Loucy (cell line): Measurements from ENCODE around the gene IFITM1.

Experiments
- H2AFZ ChIP-seq: fragments of 200-600 bp; sonication (generic); 2 replicates; pipeline ENCODE4 v1.6.0; 2016; ENCODE audit warnings: antibody characterized with exemption, mild to moderate bottlenecking, low read length, moderate library complexity
- H3F3A ChIP-seq: fragments of 200-600 bp; 2 replicates; pipeline ENCODE4 v1.6.0; 2016; ENCODE audit warnings: antibody characterized with exemption, low read depth, mild to moderate bottlenecking
- H3K27me3 ChIP-seq: fragments of 200-600 bp; sonication (generic); 2 replicates; pipeline ENCODE4 v1.6.1; 2014; ENCODE audit warnings: low read length, mild to moderate bottlenecking; ENCODE audit not compliant: insufficient read depth, poor library complexity, severe bottlenecking
- H3K36me3 ChIP-seq: fragments of 200-600 bp; sonication (generic); 2 replicates; pipeline ENCODE4 v1.6.1; 2016; ENCODE audit warnings: low read length; ENCODE audit not compliant: insufficient read depth
- H3K4me1 ChIP-seq: fragments of 200-600 bp; sonication (generic); 2 replicates; pipeline ENCODE4 v1.5.1; 2014; ENCODE audit warnings: low read length, mild to moderate bottlenecking; ENCODE audit not compliant: insufficient read depth, poor library complexity, severe bottlenecking
- H3K4me2 ChIP-seq: fragments of 200-600 bp; sonication (generic); 2 replicates; pipeline ENCODE4 v1.6.0; 2014; ENCODE audit warnings: antibody characterized with exemption, low read length, low read depth, mild to moderate bottlenecking; ENCODE audit not compliant: poor library complexity, severe bottlenecking
- H3K4me3 ChIP-seq: fragments of 200-600 bp; sonication (generic); 2 replicates; pipeline ENCODE4 v1.5.1; 2014; ENCODE audit warnings: low read length, mild to moderate bottlenecking, mixed read lengths; ENCODE audit not compliant: poor library complexity, severe bottlenecking
- H3K79me2 ChIP-seq: fragments of 200-600 bp; sonication (generic); 2 replicates; pipeline ENCODE4 v1.6.1; 2014; ENCODE audit warnings: low read length; ENCODE audit not compliant: insufficient read depth
- H3K9ac ChIP-seq: fragments of 200-600 bp; sonication (generic); 2 replicates; pipeline ENCODE4 v1.6.0; 2014; ENCODE audit warnings: mild to moderate bottlenecking, low read depth, low read length, moderate library complexity; ENCODE audit not compliant: poor library complexity, severe bottlenecking
- H3K9me2 ChIP-seq: fragments of 200-600 bp; sonication (generic); replicated peaks from 2 replicates; pipeline ENCODE4 v1.6.1; 2016; ENCODE audit warnings: low read depth, low read length, mixed read lengths
- H3K9me3 ChIP-seq: fragments of 200-600 bp; sonication (generic); 2 replicates; pipeline ENCODE4 v1.6.1; 2014; ENCODE audit warnings: mild to moderate bottlenecking, antibody characterized with exemption, low read length, low read depth; ENCODE audit not compliant: insufficient read depth
- H4K20me1 ChIP-seq: fragments of 200-600 bp; sonication (generic); 2 replicates; pipeline ENCODE4 v1.6.0; 2014; ENCODE audit warnings: antibody characterized with exemption, low read length, mild to moderate bottlenecking; ENCODE audit not compliant: insufficient read depth, poor library complexity, severe bottlenecking
- EZH2phosphoT487 ChIP-seq: fragments of 200-600 bp; IDR thresholded peaks from 2 replicates; pipeline ENCODE4 v1.6.1; 2018; ENCODE audit warnings: antibody characterized with exemption, mild to moderate bottlenecking, moderate library complexity, borderline replicate concordance
- TF ChIP-seq, protein P1 (sequence below): fragments of 200-600 bp; sonication (generic); conservative IDR thresholded peaks from 2 replicates; pipeline ENCODE4 v1.5.1; 2014; ENCODE audit warnings: mild to moderate bottlenecking, antibody characterized with exemption, low read length

Gene IFITM1

DNA sequence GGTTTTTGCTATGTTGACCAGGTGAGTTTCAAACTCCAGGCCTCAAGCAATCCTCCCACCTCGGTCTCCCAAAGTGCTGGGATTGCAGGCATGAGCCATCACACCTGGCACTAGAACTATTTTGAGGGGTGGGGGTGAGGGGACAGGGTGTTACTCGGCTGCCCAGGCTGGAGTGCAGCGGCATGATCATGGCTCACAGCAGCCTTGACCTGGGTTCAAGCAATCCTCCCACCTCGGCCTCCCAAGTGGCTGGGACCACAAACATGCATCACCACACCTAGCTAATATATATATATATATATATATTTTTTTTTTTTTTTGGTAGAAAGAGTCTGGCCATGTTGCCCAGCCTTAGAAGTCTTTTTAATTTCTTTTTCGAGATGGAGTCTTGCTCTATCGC, 23.9 kb downstream of the IFITM1 start:
- no peak overlapping the region for H3K9ac ChIP-seq
- H3K4me2 ChIP-seq, result no peak overlapping the region
- TF ChIP-seq, protein P1, sequence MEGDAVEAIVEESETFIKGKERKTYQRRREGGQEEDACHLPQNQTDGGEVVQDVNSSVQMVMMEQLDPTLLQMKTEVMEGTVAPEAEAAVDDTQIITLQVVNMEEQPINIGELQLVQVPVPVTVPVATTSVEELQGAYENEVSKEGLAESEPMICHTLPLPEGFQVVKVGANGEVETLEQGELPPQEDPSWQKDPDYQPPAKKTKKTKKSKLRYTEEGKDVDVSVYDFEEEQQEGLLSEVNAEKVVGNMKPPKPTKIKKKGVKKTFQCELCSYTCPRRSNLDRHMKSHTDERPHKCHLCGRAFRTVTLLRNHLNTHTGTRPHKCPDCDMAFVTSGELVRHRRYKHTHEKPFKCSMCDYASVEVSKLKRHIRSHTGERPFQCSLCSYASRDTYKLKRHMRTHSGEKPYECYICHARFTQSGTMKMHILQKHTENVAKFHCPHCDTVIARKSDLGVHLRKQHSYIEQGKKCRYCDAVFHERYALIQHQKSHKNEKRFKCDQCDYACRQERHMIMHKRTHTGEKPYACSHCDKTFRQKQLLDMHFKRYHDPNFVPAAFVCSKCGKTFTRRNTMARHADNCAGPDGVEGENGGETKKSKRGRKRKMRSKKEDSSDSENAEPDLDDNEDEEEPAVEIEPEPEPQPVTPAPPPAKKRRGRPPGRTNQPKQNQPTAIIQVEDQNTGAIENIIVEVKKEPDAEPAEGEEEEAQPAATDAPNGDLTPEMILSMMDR, result no peak
- H3K9me3 ChIP-seq, result no peaks in the 10 kb centered on the region
- peaks cover 14% of the 10 kb centered on the region; the same call in 1 of the 2 replicates for H3F3A ChIP-seq
- peaks cover 34% of the 10 kb centered on the region for H3K79me2 ChIP-seq
- no peaks in the 10 kb centered on the region for H4K20me1 ChIP-seq
- no peaks in the 10 kb centered on the region for H3K36me3 ChIP-seq
- no peak overlapping the region for H2AFZ ChIP-seq
- H3K27me3 ChIP-seq, result no peaks in the 10 kb centered on the region
- H3K4me1 ChIP-seq, result peaks cover 74% of the 10 kb centered on the region
- no peak overlapping the region for H3K4me3 ChIP-seq
- no peaks in the 10 kb centered on the region for H3K9me2 ChIP-seq

DNA sequence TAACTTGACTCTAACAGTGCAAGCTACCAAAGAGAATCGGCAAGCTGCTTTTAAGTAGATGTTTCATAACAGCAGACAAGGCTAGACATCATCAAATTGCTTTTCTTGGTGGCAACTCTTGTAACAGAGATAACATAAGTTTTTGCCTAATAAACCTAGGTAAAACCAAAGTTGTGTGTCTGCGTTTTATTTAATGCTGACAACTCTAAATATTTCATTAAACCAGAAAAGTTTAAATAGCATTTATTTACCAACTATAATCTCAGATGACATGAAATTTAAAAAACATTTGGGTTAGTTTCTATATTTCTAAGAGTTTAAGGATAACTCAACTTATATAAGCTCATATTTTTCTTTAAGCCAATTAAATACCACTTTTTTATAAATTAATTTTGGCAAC, 26.1 kb downstream of the IFITM1 start:
- Histone ChIP-seq H3K9ac (no peak overlapping the region), H3K4me1 (peaks cover 54% of the 10 kb centered on the region), H2AFZ (no peak overlapping the region), H3K79me2 (peaks cover 13% of the 10 kb centered on the region; the same call in 1 of the 2 replicates), H3K27me3 (no peaks in the 10 kb centered on the region), H4K20me1 (no peaks in the 10 kb centered on the region), H3F3A (peaks cover 15% of the 10 kb centered on the region; the same call in 1 of the 2 replicates), H3K36me3 (no peaks in the 10 kb centered on the region), H3K4me2 (no peak overlapping the region), H3K9me2 (no peaks in the 10 kb centered on the region), H3K9me3 (no peaks in the 10 kb centered on the region), H3K4me3 (no peak overlapping the region)
- TF ChIP-seq, protein P1, result no peak
- TF ChIP-seq EZH2phosphoT487, result no peak

DNA sequence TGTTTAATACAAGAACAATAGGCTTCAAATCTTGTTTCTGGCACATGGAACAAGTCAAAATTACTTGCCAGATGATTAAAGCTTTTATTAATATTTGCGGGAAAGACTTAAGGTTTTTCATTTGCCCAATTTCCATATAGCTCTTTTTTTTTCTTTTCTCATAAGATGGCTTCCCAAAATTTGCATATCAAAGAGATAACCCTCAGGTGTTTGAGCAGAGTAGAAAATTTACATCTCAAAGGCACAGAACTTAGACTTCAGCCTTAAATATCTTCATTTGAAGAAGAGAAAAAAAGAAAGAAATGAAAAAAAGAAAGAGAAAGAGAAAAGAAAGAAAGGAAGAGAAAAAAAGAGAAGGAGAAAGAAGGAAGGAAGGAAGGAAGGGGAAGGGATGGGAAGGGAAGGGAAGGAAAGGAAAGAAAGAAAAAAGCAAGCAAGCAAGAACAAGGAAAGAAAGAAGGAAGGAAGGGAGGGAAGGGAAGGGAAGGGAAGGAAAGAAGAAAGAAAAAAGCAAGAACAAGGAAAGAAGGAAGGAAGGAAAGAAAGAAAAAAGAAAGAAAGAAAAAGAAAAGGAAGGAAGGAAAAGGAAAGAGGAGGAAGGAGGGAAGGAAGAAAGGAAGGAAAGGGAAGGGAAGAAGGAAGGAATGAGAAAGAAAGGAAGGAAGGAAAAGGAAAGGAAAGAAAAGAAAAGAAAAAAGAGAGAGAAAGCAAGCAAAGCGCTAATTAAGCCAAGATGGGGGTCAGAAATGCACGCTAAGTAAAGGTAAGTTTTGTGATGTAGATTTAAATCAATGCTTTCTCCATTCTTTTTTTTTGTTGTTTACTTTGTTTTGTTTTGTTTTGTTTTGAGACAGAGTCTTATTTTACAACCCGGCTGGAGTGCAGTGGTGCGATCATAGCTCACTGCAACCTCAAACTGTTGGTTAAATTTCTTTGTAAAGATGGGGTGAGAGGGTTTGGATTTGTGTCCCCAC, 27.0 kb downstream of the IFITM1 start:
- Histone ChIP-seq H3K4me2 (peak overlapping the region; percentile 49), H3K27me3 (no peaks in the 10 kb centered on the region), H3K36me3 (no peaks in the 10 kb centered on the region), H2AFZ (0 out of 2 replicates have a peak overlapping the region, but pooled peaks have one; percentile 34), H3K9ac (peak overlapping the region; percentile 29), H3K9me3 (no peaks in the 10 kb centered on the region), H3K79me2 (peaks cover 6% of the 10 kb centered on the region; the same call in 1 of the 2 replicates), H3K4me3 (no peak overlapping the region), H3K4me1 (peaks cover 47% of the 10 kb centered on the region), H4K20me1 (no peaks in the 10 kb centered on the region), H3F3A (peaks cover 9% of the 10 kb centered on the region; the same call in 1 of the 2 replicates), H3K9me2 (no peaks in the 10 kb centered on the region)
- TF ChIP-seq EZH2phosphoT487, result no peak
- TF ChIP-seq, protein P1, result no peak
